NCI-H345 (cell line): ENCODE measurements around the gene DNAH9.

Experiments
- DNase-seq: peaks from one replicate; lab custom pipeline; 2025; lab: John Stamatoyannopoulos, UW

DNAH9 gene

GRCh38 chr17:11671126-11671525 is 72.9 kb downstream of the DNAH9 start:
- no peak for DNase-seq

GRCh38 chr17:11682646-11683045 is 84.4 kb downstream of the DNAH9 start:
- no peak for DNase-seq

- DNase-seq: no peak
Observed at GRCh38 chr17:11690681-11691080, 92.4 kb downstream of the DNAH9 start.

DNA sequence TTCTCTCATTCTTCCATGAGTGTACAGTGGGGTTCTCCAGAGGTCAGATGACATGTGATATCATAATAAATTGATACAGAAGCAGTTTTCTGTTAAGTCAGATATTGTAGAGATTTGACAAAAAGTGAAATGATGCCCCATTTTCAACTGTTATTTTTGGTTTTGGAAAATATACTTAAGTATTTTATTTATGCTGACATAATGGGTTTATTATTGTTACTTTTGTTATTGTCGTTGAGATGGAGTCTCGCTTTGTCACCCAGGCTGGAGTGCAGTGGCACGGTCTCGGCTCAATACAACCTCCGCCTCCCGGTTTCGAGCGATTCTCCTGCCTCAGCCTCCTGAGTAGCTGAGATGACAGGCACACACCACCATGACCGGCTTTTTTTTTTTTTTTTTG is 94.4 kb downstream of the DNAH9 start:
- no peak for DNase-seq

GRCh38 chr17:11693284-11693683 is 95.0 kb downstream of the DNAH9 start:
- no peak for DNase-seq

DNA sequence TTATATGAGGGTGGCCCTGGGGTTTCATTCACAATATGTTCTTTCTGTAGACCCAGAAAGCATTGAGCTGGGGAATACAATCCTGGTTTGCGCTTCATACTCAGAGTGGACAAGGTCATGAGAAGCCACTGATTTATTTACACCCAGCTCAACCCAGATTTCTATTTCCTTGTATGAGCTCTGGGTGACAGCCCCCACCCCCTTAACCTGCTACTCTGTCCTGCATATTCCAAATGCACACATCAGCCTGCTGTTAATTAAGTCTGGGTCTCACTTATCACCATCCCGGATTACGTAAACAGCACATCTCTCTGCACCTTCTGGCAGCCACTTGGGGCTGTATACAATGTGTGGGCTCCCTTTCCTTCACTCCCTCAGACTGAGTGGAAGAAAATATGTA is 102.4 kb downstream of the DNAH9 start:
- no peak for DNase-seq

DNA sequence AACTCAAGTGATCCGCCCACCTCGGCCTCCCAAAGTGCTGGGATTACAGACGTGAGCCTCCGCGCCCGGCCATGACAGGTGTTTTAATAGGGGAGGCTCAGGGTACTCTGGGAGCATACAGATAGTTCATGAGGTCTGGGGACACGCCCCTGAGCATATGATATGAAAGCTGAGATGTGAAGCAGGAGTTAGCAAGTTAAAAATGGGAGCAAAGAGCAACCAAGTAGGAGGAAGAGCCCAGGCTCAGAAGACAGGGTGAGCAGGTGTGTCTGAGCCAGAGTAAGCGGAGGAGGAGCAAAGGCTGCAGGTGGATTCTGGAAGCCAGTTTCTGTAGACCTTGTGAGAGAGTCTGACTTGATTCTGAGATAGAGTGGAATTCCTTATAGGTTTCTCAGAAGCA is 103.6 kb downstream of the DNAH9 start:
- no peak for DNase-seq

- no peak for DNase-seq
Observed at GRCh38 chr17:11704041-11704440, 105.8 kb downstream of the DNAH9 start.

DNA sequence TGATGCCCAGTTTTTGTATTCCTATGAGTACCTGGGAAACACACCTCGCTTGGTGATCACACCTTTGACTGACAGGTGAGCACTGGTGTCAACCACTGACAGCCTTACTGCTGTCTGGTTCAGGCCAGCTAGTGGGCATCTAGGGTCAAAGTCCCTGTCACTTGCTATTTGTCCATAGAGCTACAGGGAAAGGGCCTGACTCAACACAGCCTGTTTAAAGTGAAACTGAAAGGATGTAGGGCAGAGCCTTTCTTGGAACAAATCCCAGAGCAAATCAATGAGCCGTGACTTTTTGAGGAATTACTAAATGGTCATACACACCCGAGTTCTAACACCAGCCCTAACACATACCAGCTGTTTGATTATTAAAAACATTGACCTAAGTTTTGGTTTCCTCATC is 106.8 kb downstream of the DNAH9 start:
- peak; percentile 56 for DNase-seq

GRCh38 chr17:11707586-11707985 is 109.3 kb downstream of the DNAH9 start:
- no peak for DNase-seq

DNA sequence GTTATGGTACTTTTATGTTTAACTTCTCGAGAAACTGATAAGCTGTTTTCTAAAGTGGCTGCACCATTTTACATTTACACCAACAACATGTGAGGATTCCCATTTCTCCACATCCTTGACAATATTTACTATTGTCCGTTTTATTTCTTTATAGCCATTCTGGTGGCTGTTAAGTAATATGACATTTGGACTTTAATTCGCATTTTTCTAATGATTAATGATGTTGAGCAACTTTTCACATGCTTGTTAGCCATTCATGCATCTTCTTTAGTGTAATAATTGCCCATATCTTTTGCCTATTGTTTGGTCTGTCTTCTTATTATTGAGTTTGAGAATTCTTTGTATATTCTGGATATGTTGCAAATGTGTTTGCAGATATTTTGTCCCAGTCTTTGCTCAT is 114.2 kb downstream of the DNAH9 start:
- no peak for DNase-seq

- no peak for DNase-seq
Observed at GRCh38 chr17:11719203-11719602, 120.9 kb downstream of the DNAH9 start.

DNA sequence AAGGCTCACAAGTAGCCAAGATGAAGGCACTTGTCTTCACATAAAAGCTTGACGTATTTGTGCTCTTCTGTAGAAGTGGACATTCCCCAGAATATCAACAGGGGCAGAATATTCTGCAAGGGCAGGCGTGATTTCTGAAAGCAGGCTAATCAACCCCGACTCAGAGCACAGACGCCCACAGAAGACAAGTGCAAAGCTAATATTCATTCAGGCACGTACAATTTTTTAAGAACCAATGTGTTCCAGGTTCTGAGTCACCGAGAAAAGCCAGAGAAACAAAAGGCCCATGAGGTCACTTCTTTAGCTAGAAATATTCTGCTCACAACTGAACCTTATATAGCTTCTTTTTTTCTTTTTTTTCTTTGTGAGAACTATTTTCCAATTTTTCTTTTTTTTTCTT is 121.6 kb downstream of the DNAH9 start:
- DNase-seq: no peak

- no peak for DNase-seq
Observed at GRCh38 chr17:11720816-11721215, 122.5 kb downstream of the DNAH9 start.

DNA sequence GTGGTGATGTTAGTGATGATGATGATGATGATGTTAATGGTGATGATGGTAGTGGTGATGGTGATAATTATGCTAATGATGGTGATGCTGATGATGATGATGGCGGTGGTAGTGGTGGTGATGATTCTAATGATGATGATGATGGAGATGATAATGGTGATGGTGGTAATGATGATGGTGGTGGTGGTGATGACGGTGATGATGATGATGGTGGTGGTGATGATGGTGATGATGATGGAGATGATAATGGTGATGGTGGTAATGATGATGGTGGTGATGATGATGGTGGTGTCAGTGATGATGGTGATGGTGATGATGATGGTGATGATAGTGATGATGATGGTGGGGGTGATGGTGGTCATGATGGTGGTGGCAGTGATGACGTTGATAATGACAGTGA is 132.5 kb downstream of the DNAH9 start:
- DNase-seq: no peak

DNA sequence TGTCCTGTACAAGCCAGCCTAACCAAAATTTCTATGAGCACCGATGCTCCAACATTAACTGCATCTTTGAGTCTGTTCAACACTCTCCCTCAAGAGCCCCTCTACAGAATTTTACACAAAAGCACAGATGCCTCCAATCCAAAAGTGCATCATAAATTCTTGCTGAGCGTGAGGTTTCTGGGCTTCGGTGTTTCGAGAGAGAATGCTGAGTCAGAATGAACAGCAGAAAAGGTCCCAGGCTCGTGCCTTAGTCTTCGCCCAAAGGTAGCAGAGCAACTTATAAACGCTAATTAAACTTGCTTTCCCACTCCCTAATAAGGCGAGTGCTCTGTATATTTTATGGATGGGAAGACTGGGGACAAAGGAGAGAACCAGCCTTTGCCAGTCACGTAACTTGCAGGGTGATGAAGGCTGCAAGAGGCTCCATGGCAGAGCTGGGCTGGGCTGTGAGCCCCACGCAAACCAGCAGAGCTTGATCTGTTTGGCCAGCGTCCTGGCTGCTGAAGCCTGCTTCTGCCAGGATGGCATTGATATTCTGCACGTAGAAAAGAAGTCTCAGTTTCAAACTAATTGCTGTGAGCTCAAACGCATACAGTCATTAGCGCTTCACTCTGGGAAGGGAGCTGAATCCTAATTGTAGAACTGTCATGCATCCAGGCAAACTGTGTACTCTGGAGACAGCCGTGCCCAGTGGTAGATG is 138.5 kb downstream of the DNAH9 start:
- no peak for DNase-seq

GRCh38 chr17:11737313-11737679 is 139.0 kb downstream of the DNAH9 start:
- no peak for DNase-seq

GRCh38 chr17:11738151-11738550 is 139.9 kb downstream of the DNAH9 start:
- DNase-seq: no peak

- DNase-seq: no peak
Observed at GRCh38 chr17:11739351-11739750, 141.1 kb downstream of the DNAH9 start.

GRCh38 chr17:11739848-11740247 is 141.6 kb downstream of the DNAH9 start:
- DNase-seq: no peak

GRCh38 chr17:11742886-11743285 is 144.6 kb downstream of the DNAH9 start:
- DNase-seq: no peak

GRCh38 chr17:11744696-11745095 is 146.4 kb downstream of the DNAH9 start:
- DNase-seq: no peak

GRCh38 chr17:11747441-11747840 is 149.2 kb downstream of the DNAH9 start:
- DNase-seq: no peak

DNA sequence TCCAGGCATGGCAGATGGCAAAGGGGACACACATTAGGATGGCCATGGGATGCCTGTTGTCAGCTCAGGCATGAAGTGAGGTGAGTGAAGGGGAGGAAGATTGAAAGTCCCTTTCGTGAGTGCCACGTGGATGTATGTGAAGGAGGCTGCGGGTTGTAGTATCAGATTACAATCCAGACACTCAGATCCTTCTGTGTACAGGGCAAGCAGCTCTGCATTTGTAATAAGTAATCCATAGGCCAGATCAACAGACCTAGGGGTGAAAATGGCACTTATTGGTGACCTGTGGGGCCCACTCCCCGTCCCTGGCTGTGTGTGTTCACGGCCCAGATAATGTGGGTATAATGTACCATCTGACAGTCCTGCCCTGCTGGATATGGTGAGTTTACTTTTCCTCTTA is 159.5 kb downstream of the DNAH9 start:
- DNase-seq: no peak

DNA sequence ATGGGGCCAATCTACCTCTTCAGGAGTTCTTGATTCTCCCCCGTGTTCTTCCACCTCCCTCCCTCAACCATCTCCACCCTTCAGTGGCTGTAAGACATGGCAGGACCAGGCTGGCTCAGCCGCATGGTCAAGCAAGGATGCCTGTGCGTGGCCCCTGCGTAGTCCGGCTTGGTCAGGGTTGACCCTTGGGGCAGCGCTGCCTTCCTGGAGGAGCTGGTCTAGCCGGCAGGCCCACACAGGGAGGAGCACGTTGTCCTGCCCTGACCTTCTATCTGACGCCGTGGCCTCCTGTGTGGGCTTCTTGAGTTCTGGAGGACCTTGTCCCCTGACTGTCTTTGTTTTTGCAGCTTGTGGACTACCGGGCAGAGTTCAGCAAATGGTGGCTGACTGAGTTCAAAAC is 169.8 kb downstream of the DNAH9 start:
- no peak for DNase-seq
